ENCODE measurements around the gene MBD3L2.

GRCh38 chr19:7063339-7063738 is 14.2 kb downstream of the MBD3L2 start:
- TF ChIP-seq CTCF (IDR thresholded peaks at IDR 0.05) (no peak), POLR2A (IDR thresholded peaks at IDR 0.05) (no peak)
